Measurements from ENCODE around the gene CT47A1. TPM values are rescaled to one million over a fixed set of nuclear protein-coding genes. Genes with fewer than 3 reads are reported as not detected.
"Not testable (repeated sequence)": the region's sequence is repeated elsewhere in the genome, so short reads cannot be mapped to it uniquely, and the experiment has no call there.

Gene CT47A1
- total RNA-seq, result not detected

GRCh38 chrX:120985660-120986059 lies at the start of gene CT47A1:
TSS of gene CT47A1 (minus strand) at chrX:120985760. CDS start at chrX:120985529, 231 bp downstream.
- H3K27ac Mint-ChIP-seq; ATAC-seq (replicated peaks in 1 of 2); H3K36me3 Mint-ChIP-seq (ENCODE audit: insufficient read depth in 2 of 2); H3K4me1 Mint-ChIP-seq (ENCODE audit: low read depth); DNase-seq; H3K4me3 Mint-ChIP-seq; H3K9me3 Mint-ChIP-seq; H3K27me3 Mint-ChIP-seq (ENCODE audit: low read depth): not testable (repeated sequence)

GRCh38 chrX:121032531-121032930 lies 47.0 kb upstream of the CT47A1 start:
- no peaks in the 10 kb centered on the region for H3K4me1 Mint-ChIP-seq (ENCODE audit: low read depth)
- no peak overlapping the region for H3K27ac Mint-ChIP-seq
- H3K27me3 Mint-ChIP-seq (ENCODE audit: low read depth), result peaks cover 32% of the 10 kb centered on the region
- ATAC-seq (replicated peaks in 1 of 2) (no peak), DNase-seq (no peak)
- H3K9me3 Mint-ChIP-seq, result no peaks in the 10 kb centered on the region
- no peaks in the 10 kb centered on the region for H3K36me3 Mint-ChIP-seq (ENCODE audit: insufficient read depth in 2 of 2)
- H3K4me3 Mint-ChIP-seq, result no peak overlapping the region

DNA sequence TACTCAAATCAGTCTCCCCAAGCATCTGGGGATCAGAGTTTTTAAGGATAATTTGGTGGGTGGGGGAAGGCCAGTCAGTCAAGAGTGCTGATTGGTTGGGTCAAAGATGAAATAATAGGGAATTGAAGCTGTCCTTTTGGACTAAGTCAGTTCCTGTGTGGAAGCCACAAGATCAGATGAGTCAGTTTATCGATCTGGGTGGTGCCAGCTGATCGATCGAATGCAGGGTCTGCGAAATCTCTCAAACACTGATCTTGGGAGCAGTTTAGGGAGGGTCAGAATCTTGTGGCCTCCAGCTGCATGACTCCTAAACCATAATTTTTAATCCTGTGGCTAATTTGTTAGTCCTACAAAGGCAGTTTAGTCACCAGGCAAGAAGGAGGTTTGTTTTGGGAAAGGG lies 44.5 kb upstream of the CT47A1 start:
- DNase-seq, result no peak
- Mint-ChIP-seq H3K4me3 (no peak overlapping the region), H3K36me3 (ENCODE audit: insufficient read depth in 2 of 2) (no peaks in the 10 kb centered on the region), H3K9me3 (peaks cover 0 to 1% of the 10 kb centered on the region in 2 donors), H3K27ac (no peak overlapping the region), H3K4me1 (ENCODE audit: low read depth) (no peaks in the 10 kb centered on the region), H3K27me3 (ENCODE audit: low read depth) (peaks cover 28% of the 10 kb centered on the region)
- ATAC-seq (replicated peaks in 1 of 2), result no peak

DNA sequence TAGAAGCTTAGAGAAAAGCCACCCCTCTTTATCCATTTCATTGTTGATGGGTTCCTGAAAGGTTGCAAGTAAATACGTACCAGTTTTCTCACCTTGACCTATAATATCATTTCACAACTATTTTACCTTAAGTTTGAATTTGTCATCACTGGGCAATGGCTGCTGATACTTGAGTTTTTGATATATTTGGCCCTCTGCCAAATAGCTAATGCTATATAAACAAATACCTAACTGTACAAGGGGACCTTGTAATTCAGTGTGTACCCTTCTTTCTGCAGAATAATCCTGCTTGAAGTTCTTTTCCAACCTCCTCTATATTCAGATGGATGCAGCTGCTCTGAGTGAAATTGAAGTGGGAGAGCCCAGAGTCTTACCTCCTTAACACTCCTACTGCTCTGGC lies 42.9 kb upstream of the CT47A1 start:
- Mint-ChIP-seq H3K27me3 (ENCODE audit: low read depth) (peaks cover 19% of the 10 kb centered on the region), H3K27ac (no peak overlapping the region), H3K36me3 (ENCODE audit: insufficient read depth in 2 of 2) (no peaks in the 10 kb centered on the region), H3K9me3 (peaks cover 0 to 1% of the 10 kb centered on the region in 2 donors), H3K4me1 (ENCODE audit: low read depth) (no peaks in the 10 kb centered on the region), H3K4me3 (no peak overlapping the region)
- DNase-seq (no peak), ATAC-seq (replicated peaks in 1 of 2) (no peak)

GRCh38 chrX:121014826-121015225 lies 29.3 kb upstream of the CT47A1 start:
- Mint-ChIP-seq H3K36me3 (ENCODE audit: insufficient read depth in 2 of 2) (no peaks in the 10 kb centered on the region), H3K9me3 (no peaks in the 10 kb centered on the region), H3K27ac (no peak overlapping the region), H3K27me3 (ENCODE audit: low read depth) (peaks cover 18% of the 10 kb centered on the region), H3K4me1 (ENCODE audit: low read depth) (no peaks in the 10 kb centered on the region), H3K4me3 (no peak overlapping the region)
- no peak for DNase-seq
- no peak for ATAC-seq (replicated peaks in 1 of 2)

- no peak for ATAC-seq (replicated peaks in 1 of 2)
- DNase-seq, result no peak
- no peaks in the 10 kb centered on the region for H3K36me3 Mint-ChIP-seq (ENCODE audit: insufficient read depth in 2 of 2)
- H3K4me3 Mint-ChIP-seq, result no peak overlapping the region
- no peaks in the 10 kb centered on the region for H3K4me1 Mint-ChIP-seq (ENCODE audit: low read depth)
- no peak overlapping the region for H3K27ac Mint-ChIP-seq
- H3K9me3 Mint-ChIP-seq, result no peaks in the 10 kb centered on the region
- peaks cover 18% of the 10 kb centered on the region for H3K27me3 Mint-ChIP-seq (ENCODE audit: low read depth)
Measured at GRCh38 chrX:121013897-121014455, 28.4 kb upstream of the CT47A1 start.

DNA sequence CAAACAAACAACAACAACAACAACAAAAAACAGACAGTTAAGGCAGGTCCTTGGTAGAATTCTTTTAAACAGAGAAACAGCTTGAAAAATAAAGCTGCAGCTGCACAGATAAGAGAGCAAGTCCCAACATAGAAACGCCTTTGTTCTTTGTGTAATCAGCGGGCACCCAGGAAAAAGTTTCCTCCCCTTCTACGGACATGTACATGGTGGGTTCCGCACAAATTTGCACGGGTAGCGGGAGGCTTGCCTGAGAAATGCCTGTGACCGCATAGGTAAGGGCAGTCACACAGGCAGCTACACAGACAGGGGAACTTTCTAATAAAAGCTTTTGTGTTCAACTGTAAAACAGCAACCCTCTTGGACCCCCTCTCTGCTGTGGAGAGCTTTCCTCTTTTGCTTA lies 25.7 kb upstream of the CT47A1 start:
- no peak overlapping the region for H3K4me3 Mint-ChIP-seq
- DNase-seq (no peak), ATAC-seq (replicated peaks in 1 of 2) (no peak)
- peaks cover 26% of the 10 kb centered on the region for H3K27me3 Mint-ChIP-seq (ENCODE audit: low read depth)
- peaks cover 0 to 1% of the 10 kb centered on the region in 2 donors for H3K36me3 Mint-ChIP-seq (ENCODE audit: insufficient read depth in 2 of 2)
- H3K9me3 Mint-ChIP-seq, result peaks cover 0 to 1% of the 10 kb centered on the region in 2 donors
- H3K27ac Mint-ChIP-seq, result no peak overlapping the region
- no peaks in the 10 kb centered on the region for H3K4me1 Mint-ChIP-seq (ENCODE audit: low read depth)

- Mint-ChIP-seq H3K27ac (no peak overlapping the region), H3K4me1 (ENCODE audit: low read depth) (no peaks in the 10 kb centered on the region), H3K36me3 (ENCODE audit: insufficient read depth in 2 of 2) (peaks cover 0 to 1% of the 10 kb centered on the region in 2 donors), H3K27me3 (ENCODE audit: low read depth) (peaks cover 31% of the 10 kb centered on the region), H3K9me3 (peaks cover 0 to 3% of the 10 kb centered on the region in 2 donors), H3K4me3 (no peak overlapping the region)
- ATAC-seq (replicated peaks in 1 of 2) (no peak), DNase-seq (no peak)
Measured at GRCh38 chrX:121010218-121010617, 24.7 kb upstream of the CT47A1 start.

GRCh38 chrX:121009764-121010163 lies 24.2 kb upstream of the CT47A1 start:
- H3K9me3 Mint-ChIP-seq, result peaks cover 0 to 3% of the 10 kb centered on the region in 2 donors
- H3K4me1 Mint-ChIP-seq (ENCODE audit: low read depth), result no peaks in the 10 kb centered on the region
- H3K27me3 Mint-ChIP-seq (ENCODE audit: low read depth), result peaks cover 30% of the 10 kb centered on the region
- no peak overlapping the region for H3K27ac Mint-ChIP-seq
- ATAC-seq (replicated peaks in 1 of 2) (no peak), DNase-seq (no peak)
- H3K36me3 Mint-ChIP-seq (ENCODE audit: insufficient read depth in 2 of 2), result peaks cover 0 to 1% of the 10 kb centered on the region in 2 donors
- H3K4me3 Mint-ChIP-seq, result no peak overlapping the region

DNA sequence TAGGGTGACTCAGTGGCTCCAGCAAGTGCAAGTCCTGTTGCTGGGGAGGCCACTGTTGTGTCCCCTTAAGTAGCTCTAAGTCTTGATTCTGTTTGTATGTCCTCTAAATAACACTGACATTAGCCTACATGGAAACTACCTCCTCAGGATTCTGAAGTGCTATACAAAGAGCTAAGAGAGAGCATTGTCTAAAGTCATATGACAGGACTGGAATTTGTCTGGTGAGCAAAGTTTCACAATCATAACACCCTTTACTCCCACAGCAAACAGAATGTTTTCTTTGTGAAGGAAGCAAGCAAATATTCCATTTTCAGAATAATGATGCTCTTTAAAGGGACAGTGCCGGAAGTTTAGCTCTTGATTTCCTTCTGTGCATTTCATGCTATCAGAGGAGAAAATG lies 23.4 kb upstream of the CT47A1 start:
- no peak overlapping the region for H3K4me3 Mint-ChIP-seq
- peaks cover 0 to 3% of the 10 kb centered on the region in 2 donors for H3K9me3 Mint-ChIP-seq
- H3K27ac Mint-ChIP-seq, result no peak overlapping the region
- no peaks in the 10 kb centered on the region for H3K4me1 Mint-ChIP-seq (ENCODE audit: low read depth)
- DNase-seq, result no peak
- peaks cover 22% of the 10 kb centered on the region for H3K27me3 Mint-ChIP-seq (ENCODE audit: low read depth)
- no peak for ATAC-seq (replicated peaks in 1 of 2)
- H3K36me3 Mint-ChIP-seq (ENCODE audit: insufficient read depth in 2 of 2), result peaks cover 0 to 1% of the 10 kb centered on the region in 2 donors

GRCh38 chrX:121000589-121000988 lies 15.0 kb upstream of the CT47A1 start:
- Mint-ChIP-seq H3K27me3 (ENCODE audit: low read depth) (peaks cover 11% of the 10 kb centered on the region), H3K9me3 (no peaks in the 10 kb centered on the region), H3K36me3 (ENCODE audit: insufficient read depth in 2 of 2) (no peaks in the 10 kb centered on the region), H3K4me3 (no peak overlapping the region), H3K27ac (no peak overlapping the region), H3K4me1 (ENCODE audit: low read depth) (no peaks in the 10 kb centered on the region)
- ATAC-seq (replicated peaks in 1 of 2) (no peak), DNase-seq (no peak)

GRCh38 chrX:120999413-120999812 lies 13.9 kb upstream of the CT47A1 start:
- no peaks in the 10 kb centered on the region for H3K9me3 Mint-ChIP-seq
- H3K27me3 Mint-ChIP-seq (ENCODE audit: low read depth), result peaks cover 17% of the 10 kb centered on the region
- no peaks in the 10 kb centered on the region for H3K36me3 Mint-ChIP-seq (ENCODE audit: insufficient read depth in 2 of 2)
- DNase-seq (no peak), ATAC-seq (replicated peaks in 1 of 2) (no peak)
- H3K27ac Mint-ChIP-seq, result no peak overlapping the region
- H3K4me1 Mint-ChIP-seq (ENCODE audit: low read depth), result no peaks in the 10 kb centered on the region
- H3K4me3 Mint-ChIP-seq, result no peak overlapping the region

DNA sequence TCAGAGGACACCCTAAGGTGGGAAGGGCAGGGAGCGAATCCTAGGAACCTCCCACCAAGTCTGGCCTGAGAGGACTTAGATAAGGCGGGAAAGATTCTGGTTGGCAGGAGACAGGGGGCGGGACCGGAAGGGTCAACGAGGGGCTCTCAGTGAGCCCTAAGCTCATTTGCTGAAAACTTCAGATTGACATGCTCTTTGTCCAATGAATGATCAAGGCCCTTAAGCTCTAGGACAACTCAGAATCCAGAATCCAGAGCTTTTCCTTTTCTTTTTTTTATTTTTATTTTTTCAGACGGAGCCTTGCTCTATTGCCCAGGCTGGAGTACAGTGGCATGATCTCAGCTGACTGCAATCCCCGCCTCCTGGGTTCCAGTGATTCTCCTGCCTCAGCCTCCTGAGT lies 29.1 kb downstream of the CT47A1 start, which contains the start of gene CT47A7:
CT47A7 (minus strand) TSS at position 101 of the 400 bp plus-strand sequence. CDS start 255 bp downstream, outside the sequence.
- H3K4me3 Mint-ChIP-seq; H3K27ac Mint-ChIP-seq; DNase-seq; H3K9me3 Mint-ChIP-seq; H3K4me1 Mint-ChIP-seq (ENCODE audit: low read depth); H3K36me3 Mint-ChIP-seq (ENCODE audit: insufficient read depth in 2 of 2); ATAC-seq (replicated peaks in 1 of 2); H3K27me3 Mint-ChIP-seq (ENCODE audit: low read depth): not testable (repeated sequence)
